Measurements from ENCODE around the gene RPTOR.

The RPTOR gene

DNA sequence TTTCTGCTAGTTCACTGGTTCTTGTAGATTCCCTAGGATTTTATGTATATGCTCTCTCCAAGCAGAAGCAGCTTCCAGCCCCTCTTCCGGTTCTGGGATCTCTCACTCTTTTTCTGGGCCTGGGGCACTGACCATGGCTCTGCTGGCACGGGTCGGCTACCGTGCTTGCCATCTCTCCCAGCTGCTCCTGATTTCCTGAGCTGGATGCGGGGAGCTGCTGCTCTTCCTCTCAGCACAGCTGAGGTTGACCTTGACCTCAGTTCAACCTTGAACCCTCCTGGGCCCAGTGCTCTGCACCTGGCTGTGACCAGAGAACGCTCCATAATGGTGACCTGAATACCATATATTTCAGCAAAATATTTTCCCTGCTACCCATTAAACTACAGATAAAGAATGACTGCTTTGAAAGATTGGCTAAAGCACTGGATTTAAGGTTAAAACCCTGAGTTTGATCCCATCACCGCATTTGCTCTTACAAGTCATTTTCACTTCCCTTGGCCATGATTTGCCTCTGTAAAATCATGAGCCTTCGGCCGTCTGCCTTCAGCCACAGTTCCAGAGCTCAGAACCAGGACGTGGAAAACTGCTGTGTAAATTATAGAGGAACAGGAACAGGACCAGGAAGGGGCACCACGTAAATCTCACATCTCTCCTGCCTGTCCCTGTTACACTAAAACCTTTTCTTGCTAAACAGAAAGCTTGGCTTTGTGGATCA lies 316.2 kb downstream of the RPTOR start:
- peaks cover 57% of the 10 kb centered on the region for H3K36me3 Mint-ChIP-seq
- H3K4me1 Mint-ChIP-seq = peaks cover 79% of the 10 kb centered on the region
- peak overlapping the region; percentile 95 for H3K27ac Mint-ChIP-seq
- ATAC-seq = no peak
- H3K4me3 Mint-ChIP-seq = peak overlapping the region; percentile 49
- DNase-seq (ENCODE audit: low spot score in 2 of 2) = no peak
- no peaks in the 10 kb centered on the region for H3K9me3 Mint-ChIP-seq

GRCh38 chr17:80861418-80861815 lies 316.8 kb downstream of the RPTOR start:
- H3K4me3 Mint-ChIP-seq = peak overlapping the region; percentile 49
- H3K9me3 Mint-ChIP-seq = no peaks in the 10 kb centered on the region
- DNase-seq (ENCODE audit: low spot score in 2 of 2) (no peak), ATAC-seq (no peak)
- peaks cover 77% of the 10 kb centered on the region for H3K4me1 Mint-ChIP-seq
- peak overlapping the region; percentile 95 for H3K27ac Mint-ChIP-seq
- H3K36me3 Mint-ChIP-seq = peaks cover 52% of the 10 kb centered on the region

- no peak for DNase-seq (ENCODE audit: low spot score in 2 of 2)
- H3K4me1 Mint-ChIP-seq = peaks cover 74% of the 10 kb centered on the region
- ATAC-seq = peak; percentile 46
- H3K27ac Mint-ChIP-seq = peak overlapping the region; percentile 95
- peaks cover 47% of the 10 kb centered on the region for H3K36me3 Mint-ChIP-seq
- no peaks in the 10 kb centered on the region for H3K9me3 Mint-ChIP-seq
- peak overlapping the region; percentile 49 for H3K4me3 Mint-ChIP-seq
Observed at GRCh38 chr17:80861892-80862291, 317.3 kb downstream of the RPTOR start.

GRCh38 chr17:80862481-80862961 lies 317.9 kb downstream of the RPTOR start:
- peaks cover 73% of the 10 kb centered on the region for H3K4me1 Mint-ChIP-seq
- no peaks in the 10 kb centered on the region for H3K9me3 Mint-ChIP-seq
- DNase-seq (ENCODE audit: low spot score in 2 of 2) = no peak
- peaks cover 43% of the 10 kb centered on the region for H3K36me3 Mint-ChIP-seq
- no peak overlapping the region for H3K4me3 Mint-ChIP-seq
- peak overlapping the region; percentile 95 for H3K27ac Mint-ChIP-seq
- ATAC-seq = no peak

- ATAC-seq = no peak
- Mint-ChIP-seq H3K9me3 (no peaks in the 10 kb centered on the region), H3K4me1 (peaks cover 73% of the 10 kb centered on the region), H3K27ac (peak overlapping the region; percentile 95), H3K4me3 (no peak overlapping the region), H3K36me3 (peaks cover 43% of the 10 kb centered on the region)
- no peak for DNase-seq (ENCODE audit: low spot score in 2 of 2)
Observed at GRCh38 chr17:80862978-80863377, 318.3 kb downstream of the RPTOR start.

DNA sequence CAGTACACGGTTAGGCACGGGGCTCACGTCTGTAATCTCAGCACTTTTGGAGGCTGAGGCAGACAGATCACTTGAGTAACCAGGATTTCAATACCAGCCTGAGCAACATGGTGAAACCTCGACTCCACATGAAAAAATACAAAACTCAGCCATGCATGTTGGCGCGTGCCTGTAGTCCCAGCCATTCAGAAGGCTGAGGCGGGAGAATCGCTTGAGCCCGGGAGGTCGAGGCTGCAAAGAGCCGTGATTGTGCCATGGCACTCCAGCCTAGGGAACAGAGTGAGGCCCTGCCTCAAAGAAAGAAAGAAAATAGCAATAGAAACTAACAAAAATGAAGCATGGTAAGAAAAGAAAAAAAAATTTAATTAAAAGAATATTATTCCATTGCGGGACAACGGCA lies 319.0 kb downstream of the RPTOR start:
- Mint-ChIP-seq H3K27ac (peak overlapping the region; percentile 95), H3K9me3 (no peaks in the 10 kb centered on the region), H3K4me3 (no peak overlapping the region), H3K4me1 (peaks cover 71% of the 10 kb centered on the region), H3K36me3 (peaks cover 36% of the 10 kb centered on the region)
- ATAC-seq (no peak), DNase-seq (ENCODE audit: low spot score in 2 of 2) (no peak)

- Mint-ChIP-seq H3K9me3 (no peaks in the 10 kb centered on the region), H3K36me3 (peaks cover 36% of the 10 kb centered on the region), H3K4me3 (no peak overlapping the region), H3K4me1 (peaks cover 68% of the 10 kb centered on the region), H3K27ac (peak overlapping the region; percentile 21)
- DNase-seq (ENCODE audit: low spot score in 2 of 2) (no peak), ATAC-seq (no peak)
Observed at GRCh38 chr17:80864751-80865150, 320.1 kb downstream of the RPTOR start.

DNA sequence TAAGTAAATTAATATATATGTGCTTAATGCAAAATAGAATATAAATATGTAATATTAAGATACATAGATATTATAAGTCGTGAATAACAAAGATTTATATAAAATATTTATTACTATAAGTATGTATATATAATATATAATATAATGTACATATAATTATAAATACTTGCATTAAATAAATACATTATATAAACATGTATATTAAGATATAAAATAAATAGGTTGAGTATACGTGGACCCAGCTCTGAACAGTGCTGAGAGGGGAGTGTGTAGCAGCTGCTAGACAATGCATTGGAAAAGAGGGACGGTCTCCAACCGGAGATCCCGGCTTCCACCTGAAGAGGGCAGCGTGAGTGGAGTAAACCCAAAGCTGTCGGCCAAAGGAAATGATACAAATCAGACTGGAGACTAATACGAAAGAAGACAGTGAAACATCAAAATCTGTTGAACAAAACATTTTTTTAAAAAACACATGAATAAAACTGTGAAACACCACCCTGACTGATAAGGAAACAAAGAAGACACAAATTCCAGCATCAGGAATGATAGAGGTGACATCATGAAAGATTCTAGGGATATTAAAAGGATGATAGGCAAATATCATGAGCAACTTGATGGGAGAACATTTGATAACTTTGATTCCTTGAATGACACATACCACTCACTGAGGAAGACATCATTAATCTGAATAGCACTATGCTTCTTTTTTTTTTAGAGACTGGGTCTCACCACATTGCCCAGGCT lies 321.6 kb downstream of the RPTOR start:
- Mint-ChIP-seq H3K27ac (peak overlapping the region; percentile 82), H3K4me3 (peak overlapping the region; percentile 27), H3K9me3 (no peaks in the 10 kb centered on the region), H3K4me1 (peaks cover 74% of the 10 kb centered on the region), H3K36me3 (peaks cover 30% of the 10 kb centered on the region)
- ATAC-seq (peak; percentile 81), DNase-seq (ENCODE audit: low spot score in 2 of 2) (peak; percentile 58 to 86)

DNA sequence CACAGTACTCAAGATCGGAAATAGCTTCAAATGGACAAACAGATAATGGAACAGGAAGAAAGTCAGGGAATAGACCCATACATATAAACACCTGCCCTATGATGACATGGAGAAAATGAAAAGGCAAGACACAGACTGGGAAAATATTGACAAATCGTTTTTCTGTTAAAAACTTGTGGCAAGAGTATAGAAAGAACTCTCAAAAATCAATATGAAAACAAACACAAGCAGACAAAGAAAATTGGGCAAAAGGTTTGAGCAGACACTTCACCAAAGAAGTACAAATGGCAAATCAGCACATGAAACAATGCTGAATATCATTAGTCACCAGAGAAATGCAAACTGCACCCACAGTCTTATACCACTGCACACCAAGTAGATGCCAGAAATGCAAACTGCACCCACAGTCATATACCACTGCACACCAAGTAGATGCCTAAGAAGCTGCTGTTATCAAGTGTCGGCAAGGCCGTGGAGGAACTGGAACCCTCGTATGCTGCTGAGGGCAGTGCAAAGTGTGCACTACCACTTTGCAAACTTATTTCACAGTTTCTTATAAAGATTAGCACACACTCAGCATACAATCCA lies 323.5 kb downstream of the RPTOR start:
- no peaks in the 10 kb centered on the region for H3K9me3 Mint-ChIP-seq
- peaks cover 24% of the 10 kb centered on the region for H3K36me3 Mint-ChIP-seq
- no peak overlapping the region for H3K4me3 Mint-ChIP-seq
- H3K4me1 Mint-ChIP-seq = peaks cover 72% of the 10 kb centered on the region
- ATAC-seq (peak; percentile 71), DNase-seq (ENCODE audit: low spot score in 2 of 2) (no peak)
- H3K27ac Mint-ChIP-seq = no peak overlapping the region

DNA sequence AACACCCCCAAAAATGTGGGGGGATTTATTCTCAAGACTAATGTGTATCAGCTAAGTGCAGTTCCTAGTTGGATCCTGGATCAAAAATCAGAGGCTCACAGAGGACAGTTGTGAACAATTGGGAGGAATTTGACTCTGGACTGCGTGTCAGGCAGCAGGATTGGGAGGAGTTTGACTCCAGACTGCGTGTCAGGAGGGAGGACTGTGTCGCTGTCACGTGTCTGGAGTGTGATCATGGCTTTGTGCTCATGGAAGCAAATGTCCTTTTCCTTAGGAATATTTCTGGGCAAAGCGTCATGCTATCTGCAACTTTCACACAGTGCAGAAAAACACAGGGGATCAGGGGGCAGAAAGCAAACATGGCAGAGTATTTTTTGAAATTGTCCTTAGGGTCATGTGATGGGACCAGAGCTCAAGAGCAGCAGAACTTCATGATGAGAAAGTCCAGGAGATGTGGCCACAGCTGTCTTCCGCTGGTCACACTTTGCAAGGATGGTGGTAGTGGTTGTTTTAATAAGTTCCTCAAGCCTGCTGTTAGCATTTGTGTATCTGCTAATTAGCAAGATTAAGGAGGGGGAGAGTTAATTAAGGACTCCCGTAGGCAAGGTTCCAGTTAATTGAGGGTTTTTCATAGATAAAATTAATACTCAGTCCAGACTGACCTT lies 325.0 kb downstream of the RPTOR start:
- Mint-ChIP-seq H3K27ac (peak overlapping the region; percentile 7), H3K4me1 (peaks cover 74% of the 10 kb centered on the region)
- no peak for ATAC-seq

DNA sequence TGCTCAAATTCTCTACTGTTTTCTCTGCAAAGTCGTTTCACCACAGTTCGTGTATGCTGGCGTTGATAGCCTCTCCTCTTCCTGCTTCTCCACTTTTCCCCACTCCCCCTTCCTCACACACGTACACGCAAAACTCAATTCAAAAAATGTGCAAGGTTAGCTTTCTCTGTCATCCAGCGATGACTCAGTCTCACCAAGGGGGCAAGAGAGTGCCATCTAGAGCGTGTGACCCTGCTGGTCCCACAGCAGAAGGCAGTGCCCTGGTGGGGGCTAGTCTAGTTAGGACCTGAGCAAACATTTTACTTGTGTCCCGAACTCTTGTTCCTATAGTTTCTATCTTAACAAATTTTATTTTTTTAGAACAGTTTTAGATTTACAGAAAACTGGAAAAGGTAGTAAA lies 325.8 kb downstream of the RPTOR start:
- DNase-seq (ENCODE audit: low spot score in 2 of 2) (no peak), ATAC-seq (peak; percentile 82)
- Mint-ChIP-seq H3K27ac (peak overlapping the region; percentile 7), H3K36me3 (peaks cover 20% of the 10 kb centered on the region), H3K4me3 (peak overlapping the region; percentile 26), H3K4me1 (peaks cover 75% of the 10 kb centered on the region), H3K9me3 (no peaks in the 10 kb centered on the region)

More for the DNA sequence above, 325.0 kb downstream of the RPTOR start:
- peak overlapping the region; percentile 26 for H3K4me3 Mint-ChIP-seq
- peaks cover 24% of the 10 kb centered on the region for H3K36me3 Mint-ChIP-seq
- DNase-seq (ENCODE audit: low spot score in 2 of 2) = no peak
- H3K9me3 Mint-ChIP-seq = no peaks in the 10 kb centered on the region

DNA sequence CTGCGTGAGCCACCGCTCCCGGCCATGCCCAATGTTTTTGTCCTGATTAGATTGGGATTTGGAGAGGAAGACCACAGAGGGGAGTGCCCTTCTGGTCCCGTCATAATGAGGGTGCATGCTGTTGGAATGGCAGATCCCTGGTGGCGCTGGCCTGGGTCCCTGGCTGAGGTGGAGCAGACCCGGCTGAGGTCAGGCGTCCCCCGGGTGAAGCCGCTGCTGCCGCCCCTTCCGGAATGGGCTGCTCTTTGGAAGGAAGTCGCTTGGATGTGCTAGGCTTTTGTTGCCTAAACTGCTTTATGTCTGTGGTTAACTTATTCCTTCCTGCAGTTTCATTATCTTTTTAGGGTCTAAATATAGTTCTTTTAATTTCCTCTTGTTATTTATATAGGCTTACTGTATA lies 326.7 kb downstream of the RPTOR start:
- H3K4me3 Mint-ChIP-seq = peak overlapping the region; percentile 26
- no peak for ATAC-seq
- no peaks in the 10 kb centered on the region for H3K9me3 Mint-ChIP-seq
- H3K36me3 Mint-ChIP-seq = peaks cover 19% of the 10 kb centered on the region
- peaks cover 70% of the 10 kb centered on the region for H3K4me1 Mint-ChIP-seq
- DNase-seq (ENCODE audit: low spot score in 2 of 2) = no peak
- H3K27ac Mint-ChIP-seq = peak overlapping the region; percentile 50

GRCh38 chr17:80872001-80872500 lies 327.4 kb downstream of the RPTOR start:
- DNase-seq (ENCODE audit: low spot score in 2 of 2) = no peak
- ATAC-seq = no peak
- H3K9me3 Mint-ChIP-seq = no peaks in the 10 kb centered on the region
- H3K36me3 Mint-ChIP-seq = peaks cover 24% of the 10 kb centered on the region
- peak overlapping the region; percentile 50 for H3K27ac Mint-ChIP-seq
- H3K4me1 Mint-ChIP-seq = peaks cover 71% of the 10 kb centered on the region
- no peak overlapping the region for H3K4me3 Mint-ChIP-seq

GRCh38 chr17:80872501-80873306 lies 328.1 kb downstream of the RPTOR start:
- Mint-ChIP-seq H3K9me3 (no peaks in the 10 kb centered on the region), H3K4me3 (peak overlapping the region; percentile 6), H3K4me1 (peaks cover 72% of the 10 kb centered on the region), H3K27ac (peak overlapping the region; percentile 52), H3K36me3 (peaks cover 28% of the 10 kb centered on the region)
- ATAC-seq (no peak), DNase-seq (ENCODE audit: low spot score in 2 of 2) (no peak)

Measured in stimulated activated effector memory CD8-positive, alpha-beta T cell treated with anti-CD3 and anti-CD28 coated beads, Interleukin-12 subunit alpha, Interleukin-12 subunit beta, amount 100 ng/mL, for 72 hours (primary cell).